ENCODE data around the gene MTRF1.
A peak's percentile ranks its signal among the peaks of the same experiment; 100 is the strongest.

The MTRF1 gene

GRCh38 chr13:41193919-41194824 is 69.2 kb downstream of the MTRF1 start, which contains the start of gene KBTBD7:
Gene KBTBD7 (minus strand): TSS chr13:41194569. CDS start chr13:41194257, 312 bp downstream.
- peak within 1 kb of the TSS; percentile 71 for H3K4me3 ChIP-seq (ENCODE audit: low read length)
- peak; percentile 97 for DNase-seq (ENCODE audit: low read depth)

DNA sequence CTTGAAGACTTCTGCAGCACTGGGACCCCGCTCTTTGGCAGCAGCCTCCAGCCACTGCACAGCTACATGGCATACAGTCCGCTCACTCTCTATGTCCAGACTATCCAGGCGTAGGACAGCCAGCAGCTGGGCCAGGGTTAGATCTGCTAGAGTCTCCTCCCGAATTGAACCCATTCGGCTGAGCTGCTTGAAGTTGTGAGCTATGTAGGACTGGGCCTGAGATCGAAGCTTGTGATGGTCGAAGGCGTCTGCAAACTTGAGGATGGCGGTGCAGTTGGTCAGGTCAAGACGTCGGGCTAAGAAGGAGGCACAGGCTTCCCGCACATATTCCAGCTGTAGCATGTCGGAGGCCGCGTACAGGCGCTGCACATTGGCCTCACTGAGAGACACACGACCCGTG is 69.9 kb downstream of the MTRF1 start:
- DNase-seq (ENCODE audit: low read depth), result no peak
- H3K4me3 ChIP-seq (ENCODE audit: low read length), result peak overlapping the region; percentile 71
- TF ChIP-seq, protein P1, sequence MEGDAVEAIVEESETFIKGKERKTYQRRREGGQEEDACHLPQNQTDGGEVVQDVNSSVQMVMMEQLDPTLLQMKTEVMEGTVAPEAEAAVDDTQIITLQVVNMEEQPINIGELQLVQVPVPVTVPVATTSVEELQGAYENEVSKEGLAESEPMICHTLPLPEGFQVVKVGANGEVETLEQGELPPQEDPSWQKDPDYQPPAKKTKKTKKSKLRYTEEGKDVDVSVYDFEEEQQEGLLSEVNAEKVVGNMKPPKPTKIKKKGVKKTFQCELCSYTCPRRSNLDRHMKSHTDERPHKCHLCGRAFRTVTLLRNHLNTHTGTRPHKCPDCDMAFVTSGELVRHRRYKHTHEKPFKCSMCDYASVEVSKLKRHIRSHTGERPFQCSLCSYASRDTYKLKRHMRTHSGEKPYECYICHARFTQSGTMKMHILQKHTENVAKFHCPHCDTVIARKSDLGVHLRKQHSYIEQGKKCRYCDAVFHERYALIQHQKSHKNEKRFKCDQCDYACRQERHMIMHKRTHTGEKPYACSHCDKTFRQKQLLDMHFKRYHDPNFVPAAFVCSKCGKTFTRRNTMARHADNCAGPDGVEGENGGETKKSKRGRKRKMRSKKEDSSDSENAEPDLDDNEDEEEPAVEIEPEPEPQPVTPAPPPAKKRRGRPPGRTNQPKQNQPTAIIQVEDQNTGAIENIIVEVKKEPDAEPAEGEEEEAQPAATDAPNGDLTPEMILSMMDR (conservative IDR thresholded peaks at IDR 0.05; ENCODE audit: low read length), result no peak

More at GRCh38 chr13:41193919-41194824, 69.2 kb downstream of the MTRF1 start, which contains the start of gene KBTBD7:
- TF ChIP-seq, protein P1 (conservative IDR thresholded peaks at IDR 0.05; ENCODE audit: low read length), result no peak

DNA sequence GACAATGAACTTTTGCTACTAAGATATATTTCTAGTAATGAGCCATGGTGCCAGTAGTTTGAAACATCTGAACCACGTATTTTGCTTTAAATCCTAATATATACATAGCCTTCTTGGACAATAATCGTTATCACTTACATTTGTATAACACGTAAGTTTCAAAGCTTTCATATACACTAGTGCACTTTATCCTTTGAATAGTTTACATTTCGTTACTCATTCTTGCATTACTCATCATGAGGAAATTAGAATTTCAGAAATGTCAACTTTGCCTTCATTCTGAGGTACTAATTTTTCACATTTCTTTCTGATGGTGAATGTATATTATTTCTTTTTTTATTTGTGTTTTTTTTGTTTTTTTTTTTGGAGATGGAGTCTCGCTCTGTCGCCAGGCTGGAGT is 74.8 kb downstream of the MTRF1 start:
- TF ChIP-seq, protein P1 (conservative IDR thresholded peaks at IDR 0.05; ENCODE audit: low read length), result no peak
- H3K4me3 ChIP-seq (ENCODE audit: low read length), result no peak overlapping the region
- no peak for DNase-seq (ENCODE audit: low read depth)

DNA sequence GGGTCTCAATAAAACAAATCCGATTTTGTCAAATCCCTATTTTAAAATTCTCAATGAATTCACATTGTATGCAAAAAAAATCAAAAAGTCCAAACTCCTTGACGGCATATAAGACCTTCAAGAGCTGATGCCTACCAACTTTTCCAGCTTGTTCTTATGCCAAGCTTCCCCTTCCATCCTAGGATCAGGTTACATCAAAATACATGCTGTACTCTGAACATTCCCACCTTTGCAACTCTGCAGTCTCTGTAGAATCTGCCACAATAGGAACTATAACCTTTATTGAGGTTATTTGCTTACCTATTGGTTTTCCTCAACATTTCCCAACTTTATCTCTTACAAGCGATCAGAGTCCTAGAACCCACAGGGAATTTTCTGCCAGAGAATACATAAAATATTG is 76.9 kb downstream of the MTRF1 start:
- DNase-seq (ENCODE audit: low read depth), result no peak
- H3K4me3 ChIP-seq (ENCODE audit: low read length), result no peak overlapping the region
- TF ChIP-seq, protein P1 (conservative IDR thresholded peaks at IDR 0.05; ENCODE audit: low read length), result no peak

GRCh38 chr13:41182231-41182630 is 81.1 kb downstream of the MTRF1 start:
- TF ChIP-seq, protein P1 (conservative IDR thresholded peaks at IDR 0.05; ENCODE audit: low read length), result no peak
- no peak overlapping the region for H3K4me3 ChIP-seq (ENCODE audit: low read length)
- DNase-seq (ENCODE audit: low read depth), result no peak

GRCh38 chr13:41179593-41180250 is 83.7 kb downstream of the MTRF1 start:
- DNase-seq (ENCODE audit: low read depth), result peak; percentile 51
- no peak overlapping the region for H3K4me3 ChIP-seq (ENCODE audit: low read length)
- TF ChIP-seq, protein P1 (conservative IDR thresholded peaks at IDR 0.05; ENCODE audit: low read length), result no peak
